Measurements from ENCODE around the gene FEV.
A peak's percentile ranks its signal among the peaks of the same experiment; 100 is the strongest.

The FEV gene

GRCh38 chr2:219016721-219017120, 31.7 kb upstream of the FEV start:
- no peak for DNase-seq (ENCODE audit: extremely low read depth, low read depth)
- no peak for TF ChIP-seq CTCF (IDR thresholded peaks at IDR 0.05; ENCODE audit: low read depth, low read length)

- no peak for TF ChIP-seq CTCF (IDR thresholded peaks at IDR 0.05; ENCODE audit: low read depth, low read length)
- DNase-seq (ENCODE audit: extremely low read depth, low read depth) = no peak
Observed at GRCh38 chr2:219010873-219011272, 25.9 kb upstream of the FEV start.

GRCh38 chr2:219010162-219010756, 25.3 kb upstream of the FEV start:
- no peak for DNase-seq (ENCODE audit: extremely low read depth, low read depth)
- peak; percentile 2 for TF ChIP-seq CTCF (IDR thresholded peaks at IDR 0.05; ENCODE audit: low read depth, low read length)

- TF ChIP-seq CTCF (IDR thresholded peaks at IDR 0.05; ENCODE audit: low read depth, low read length) = no peak
- DNase-seq (ENCODE audit: extremely low read depth, low read depth) = no peak
Observed at GRCh38 chr2:219009294-219009693, 24.3 kb upstream of the FEV start.

- no peak for TF ChIP-seq CTCF (IDR thresholded peaks at IDR 0.05; ENCODE audit: low read depth, low read length)
- no peak for DNase-seq (ENCODE audit: extremely low read depth, low read depth)
Observed at GRCh38 chr2:219003979-219004378, 19.0 kb upstream of the FEV start.

- no peak for DNase-seq (ENCODE audit: extremely low read depth, low read depth)
- TF ChIP-seq CTCF (IDR thresholded peaks at IDR 0.05; ENCODE audit: low read depth, low read length) = no peak
Observed at GRCh38 chr2:219003267-219003634, 18.3 kb upstream of the FEV start.

GRCh38 chr2:219002395-219003266, 17.6 kb upstream of the FEV start:
- peak; percentile 9 for TF ChIP-seq CTCF (IDR thresholded peaks at IDR 0.05; ENCODE audit: low read depth, low read length)

More at GRCh38 chr2:219002395-219003266, 17.6 kb upstream of the FEV start:
- DNase-seq (ENCODE audit: extremely low read depth, low read depth) = no peak

All from AG09319 (cell line).